Testis (tissue), 3 donors: ENCODE data around the gene VDR. TPM values are rescaled to one million over a fixed set of nuclear protein-coding genes. Genes with fewer than 3 reads are reported as not detected.
"Not testable (repeated sequence)": the region's sequence is repeated elsewhere in the genome, so short reads cannot be mapped to it uniquely, and the experiment has no call there.

ENCODE experiments used
- DNase-seq: peaks from one replicate; pipeline ENCODE4 v3.0.0-alpha.2; 2019
- H3K27ac ChIP-seq, 2 donors: fragments of 200-600 bp; sonication (generic); one replicate each; pipeline ENCODE4 v1.5.1; 2019
- H3K27me3 ChIP-seq: fragments of 200-600 bp; sonication (generic); one replicate; pipeline ENCODE4 v1.5.1; 2019
- H3K36me3 ChIP-seq: fragments of 200-600 bp; sonication (generic); one replicate; pipeline ENCODE4 v1.5.1; 2017; ENCODE audit warnings: low read depth; ENCODE audit errors: missing control alignments
- H3K4me1 ChIP-seq: fragments of 200-600 bp; sonication (generic); one replicate; pipeline ENCODE4 v1.5.1; 2019
- H3K4me3 ChIP-seq, 2 donors: fragments of 200-600 bp; sonication (generic); one replicate each; pipeline ENCODE4 v1.5.1; 2017 to 2019
- H3K9me3 ChIP-seq: fragments of 200-600 bp; sonication (generic); one replicate; pipeline ENCODE4 v1.5.1; 2017
- CTCF ChIP-seq, 3 experiments: fragments of 450-650 bp in 2 of 3; fragments of 200-600 bp in 1 of 3; sonication (generic) in 1 of 3; IDR thresholded peaks; one replicate each; pipeline ENCODE4 v1.5.1; 2016 to 2019; ENCODE audit warnings: antibody characterized with exemption in 3 of 3, mild to moderate bottlenecking in 2 of 3, moderate library complexity in 1 of 3
- POLR2A ChIP-seq: fragments of 450-650 bp; IDR thresholded peaks from one replicate; pipeline ENCODE4 v1.6.1; 2017; ENCODE audit warnings: antibody characterized with exemption, mild to moderate bottlenecking, moderate library complexity
- WGBS, 2 donors: methylation state at CpG; one replicate each; pipeline ENCODE4 v1.1.5; 2018; 5-methylcytosine and 5-hydroxymethylcytosine counted together
- intact Hi-C: fragments of 100-400 bp; cut with DNase I; formaldehyde crosslinking; loops from one replicate; pipeline ENCODE4 v1.15.1; 2023; ENCODE audit warnings: low total_unique reads
- polyA plus RNA-seq: library from polyadenylated mRNA; stranded (reverse); fragments of 350-450 nt; fragmentation: Illumina TruSeq; extraction: RNeasy Lipid Tissue Mini Kit (QIAGEN cat#74804); gene quantifications from one replicate; pipeline ENCODE4 v1.2.3, GENCODE V29; 2014; ENCODE audit warnings: low read depth, low replicate concordance; ENCODE audit not compliant: insufficient read depth
- total RNA-seq, 2 donors: library from RNA; depleted of rRNA; stranded (reverse); fragments of >200 nt; gene quantifications; one replicate each; pipeline ENCODE4 v1.2.3, GENCODE V29; 2016

The VDR gene
- total and polyA plus RNA-seq, 3 donors from 2014 or later, result 1.4 to 3.7 (median 2.9) TPM

- Histone ChIP-seq H3K9me3 (no peaks in the 10 kb centered on the region), H3K4me1 (peaks cover 58% of the 10 kb centered on the region), H3K36me3 (no peaks in the 10 kb centered on the region), H3K27me3 (no peaks in the 10 kb centered on the region), H3K4me3 (peak overlapping the region; percentile 72 to 78), H3K27ac (peak overlapping the region; percentile 89 to 96)
- DNase-seq, result peak; percentile 44
- TF ChIP-seq POLR2A, result no peak
- TF ChIP-seq CTCF (IDR thresholded peaks at IDR 0.05), result no peak
- 22 to 23% methylated on average over 11 to 23 of the region's 23 CpGs for WGBS, 2 donors
- intact Hi-C loops, result no loop called here
Observed at GRCh38 chr12:47818467-47819137, 86.2 kb downstream of the VDR start.

GRCh38 chr12:47818007-47818376, 86.8 kb downstream of the VDR start:
- Histone ChIP-seq H3K9me3 (no peaks in the 10 kb centered on the region), H3K27me3 (no peaks in the 10 kb centered on the region), H3K36me3 (no peaks in the 10 kb centered on the region), H3K27ac (peak overlapping the region; percentile 89 to 96), H3K4me1 (peaks cover 63% of the 10 kb centered on the region), H3K4me3 (no peak overlapping the region)
- DNase-seq, result no peak
- intact Hi-C loops, result no loop called here
- TF ChIP-seq CTCF (IDR thresholded peaks at IDR 0.05), result no peak
- 76 to 80% methylated on average over 3 of the region's 3 CpGs for WGBS, 2 donors

- DNase-seq, result no peak
- intact Hi-C loops, result no loop called here
- Histone ChIP-seq H3K4me1 (peaks cover 64% of the 10 kb centered on the region), H3K27me3 (no peaks in the 10 kb centered on the region), H3K27ac (peak overlapping the region; percentile 89 to 96), H3K4me3 (no peak overlapping the region), H3K36me3 (no peaks in the 10 kb centered on the region), H3K9me3 (no peaks in the 10 kb centered on the region)
- TF ChIP-seq POLR2A (no peak), CTCF (IDR thresholded peaks at IDR 0.05) (no peak)
- 45 to 49% methylated on average over 5 to 7 of the region's 7 CpGs for WGBS, 2 donors
Observed at GRCh38 chr12:47817272-47818006, 87.4 kb downstream of the VDR start.

GRCh38 chr12:47816403-47817271, 88.2 kb downstream of the VDR start:
- no peak for DNase-seq
- intact Hi-C loops, result no loop called here

GRCh38 chr12:47815447-47815846, 89.3 kb downstream of the VDR start:
- H3K27me3 ChIP-seq, DNase-seq, H3K4me3 ChIP-seq, intact Hi-C loops, H3K9me3 ChIP-seq, H3K36me3 ChIP-seq: not testable (repeated sequence)
- WGBS, 2 donors, result 88 to 92% methylated on average over 5 of the region's 5 CpGs
- Histone ChIP-seq H3K4me1 (peaks cover 64% of the 10 kb centered on the region), H3K27ac (peak overlapping the region in 1 of 2 donors; percentile 91)

More at GRCh38 chr12:47816403-47817271, 88.2 kb downstream of the VDR start:
- no peak for TF ChIP-seq CTCF (IDR thresholded peaks at IDR 0.05)
- no peak for TF ChIP-seq POLR2A
- Histone ChIP-seq H3K36me3 (no peaks in the 10 kb centered on the region), H3K4me3 (no peak overlapping the region), H3K27ac (peak overlapping the region; percentile 89 to 96), H3K9me3 (no peaks in the 10 kb centered on the region), H3K4me1 (peaks cover 64% of the 10 kb centered on the region), H3K27me3 (no peaks in the 10 kb centered on the region)
- 52 to 53% methylated on average over 11 to 12 of the region's 12 CpGs for WGBS, 2 donors
